CD4-positive, alpha-beta T cell treated with Interleukin-17A for 4 hours (primary cell): ENCODE measurements around the gene GFM1.

Experiments used
- DNase-seq: peaks from one replicate; pipeline ENCODE4 v3.0.0-alpha.2; 2020; ENCODE audit warnings: mixed read lengths

GFM1 gene

GRCh38 chr3:158644345-158644908 lies at the start of gene GFM1:
GFM1 (plus strand) TSS chr3:158644527; CDS start chr3:158644635, 108 bp downstream.
- peak; percentile 91 for DNase-seq

GRCh38 chr3:158600787-158601186 lies 43.5 kb upstream of the GFM1 start:
- no peak for DNase-seq

- no peak for DNase-seq
These were observed 42.1 kb upstream of the GFM1 start for GRCh38 chr3:158602227-158602626.

GRCh38 chr3:158617982-158618875 lies 26.1 kb upstream of the GFM1 start:
- no peak for DNase-seq

GRCh38 chr3:158625881-158626280 lies 18.4 kb upstream of the GFM1 start:
- DNase-seq: no peak

- DNase-seq: no peak
These were observed 12.3 kb upstream of the GFM1 start for GRCh38 chr3:158631981-158632380.

GRCh38 chr3:158640646-158641045 lies 3.7 kb upstream of the GFM1 start:
- no peak for DNase-seq

- peak; percentile 11 for DNase-seq
These were observed 2.3 kb upstream of the GFM1 start for GRCh38 chr3:158642005-158642404.

GRCh38 chr3:158642474-158643210 lies 1.7 kb upstream of the GFM1 start:
- DNase-seq: no peak

GRCh38 chr3:158649791-158650190 lies 5.5 kb downstream of the GFM1 start:
- no peak for DNase-seq

GRCh38 chr3:158651192-158651591 lies 6.9 kb downstream of the GFM1 start:
- no peak for DNase-seq

- DNase-seq: no peak
These were observed 8.1 kb downstream of the GFM1 start for GRCh38 chr3:158652463-158652862.

- DNase-seq: no peak
These were observed 14.6 kb downstream of the GFM1 start for GRCh38 chr3:158658889-158659288.

- peak; percentile 61 for DNase-seq
These were observed 15.3 kb downstream of the GFM1 start for GRCh38 chr3:158659454-158660237.

- no peak for DNase-seq
These were observed 16.4 kb downstream of the GFM1 start for GRCh38 chr3:158660711-158661110.

- no peak for DNase-seq
These were observed 18.9 kb downstream of the GFM1 start for GRCh38 chr3:158663246-158663645.

GRCh38 chr3:158663832-158664231 lies 19.5 kb downstream of the GFM1 start:
- no peak for DNase-seq

GRCh38 chr3:158666416-158666815 lies 22.1 kb downstream of the GFM1 start:
- no peak for DNase-seq

- DNase-seq: no peak
These were observed 24.2 kb downstream of the GFM1 start for GRCh38 chr3:158668506-158668905.

- no peak for DNase-seq
These were observed 27.5 kb downstream of the GFM1 start for GRCh38 chr3:158671821-158672214.

GRCh38 chr3:158672215-158673176 lies 28.2 kb downstream of the GFM1 start, which contains the start of gene LXN:
LXN (minus strand) TSS chr3:158672648; CDS start chr3:158672478, 170 bp downstream.
- DNase-seq: peak; percentile 87
